Lower leg skin (tissue), 4 donors: Measurements from ENCODE around the gene SERAC1. TPM values are rescaled to one million over a fixed set of nuclear protein-coding genes. Genes with fewer than 3 reads are reported as not detected.

ENCODE experiments used
- DNase-seq, 2 donors: peaks; one replicate each; pipeline ENCODE4 v3.0.0-alpha.2; 2019; ENCODE audit warnings: low spot score in 2 of 2
- H3K4me3 ChIP-seq: fragments of 200-600 bp; sonication (generic); 2 replicates; pipeline ENCODE4 v1.5.1; 2017; ENCODE audit warnings: mild to moderate bottlenecking, low read depth; ENCODE audit not compliant: poor library complexity, severe bottlenecking
- CTCF ChIP-seq, 3 donors: fragments of 450-650 bp; IDR thresholded peaks; one replicate each; pipeline ENCODE4 v1.5.1; 2016; ENCODE audit warnings: antibody characterized with exemption in 3 of 3, mild to moderate bottlenecking in 3 of 3, moderate library complexity in 2 of 3
- POLR2A ChIP-seq, 2 donors: fragments of 450-650 bp; IDR thresholded peaks; one replicate each; pipeline ENCODE4 v1.6.1; 2016 to 2017; ENCODE audit warnings: antibody characterized with exemption in 2 of 2, mild to moderate bottlenecking in 1 of 2, moderate library complexity in 1 of 2
- WGBS, 2 donors: methylation state at CpG; one replicate each; pipeline ENCODE4 v1.1.5; 2018; 5-methylcytosine and 5-hydroxymethylcytosine counted together
- intact Hi-C: fragments of 100-400 bp; cut with DNase I; formaldehyde crosslinking; loops from one replicate; pipeline ENCODE4 v1.15.0; 2023; ENCODE audit warnings: low total_unique reads
- total RNA-seq, 4 donors: library from RNA; depleted of rRNA; stranded (reverse); fragments of >200 nt; gene quantifications; one replicate each; pipeline ENCODE4 v1.1.0, GENCODE V29; 2016

Gene SERAC1
- total RNA-seq, 4 donors from 2014 or later = 9.2 to 13.9 (median 11.0) TPM

GRCh38 chr6:158083455-158084325, 84.4 kb downstream of the SERAC1 start:
- 90% methylated on average over 22 of the region's 23 CpGs for WGBS, 2 donors
- TF ChIP-seq CTCF (IDR thresholded peaks at IDR 0.05) (no peak), POLR2A (IDR thresholded peaks at IDR 0.05) (no peak)
- no peak overlapping the region for H3K4me3 ChIP-seq
- intact Hi-C loops = no loop called here
- no peak for DNase-seq

GRCh38 chr6:158081657-158081935, 86.5 kb downstream of the SERAC1 start:
- TF ChIP-seq POLR2A (IDR thresholded peaks at IDR 0.05) (no peak), CTCF (IDR thresholded peaks at IDR 0.05) (no peak)
- DNase-seq = no peak
- intact Hi-C loops = no loop called here
- no peak overlapping the region for H3K4me3 ChIP-seq
- 89 to 98% methylated on average over 6 of the region's 6 CpGs for WGBS, 2 donors

- WGBS, 2 donors = 87 to 90% methylated on average over 18 of the region's 18 CpGs
- intact Hi-C loops = no loop called here
- no peak overlapping the region for H3K4me3 ChIP-seq
- DNase-seq = peak in 1 of 2 donors; percentile 64
- TF ChIP-seq CTCF (IDR thresholded peaks at IDR 0.05) = no peak
Observed at GRCh38 chr6:158080849-158081656, 87.0 kb downstream of the SERAC1 start.

GRCh38 chr6:158078320-158078719, 89.7 kb downstream of the SERAC1 start:
- intact Hi-C loops = no loop called here
- no peak overlapping the region for H3K4me3 ChIP-seq
- 78 to 82% methylated on average over 7 of the region's 7 CpGs for WGBS, 2 donors
- DNase-seq = no peak
- TF ChIP-seq POLR2A (IDR thresholded peaks at IDR 0.05) (no peak), CTCF (IDR thresholded peaks at IDR 0.05) (no peak)

GRCh38 chr6:158077676-158078075, 90.4 kb downstream of the SERAC1 start:
- DNase-seq = no peak
- TF ChIP-seq POLR2A (IDR thresholded peaks at IDR 0.05) = no peak
- intact Hi-C loops = no loop called here
- H3K4me3 ChIP-seq = no peak overlapping the region
- 93% methylated on average over 10 of the region's 10 CpGs for WGBS, 2 donors

GRCh38 chr6:158076548-158076947, 91.5 kb downstream of the SERAC1 start:
- DNase-seq = no peak

More at GRCh38 chr6:158076548-158076947, 91.5 kb downstream of the SERAC1 start:
- 92 to 93% methylated on average over 18 of the region's 18 CpGs for WGBS, 2 donors
- TF ChIP-seq CTCF (IDR thresholded peaks at IDR 0.05) = no peak
- no peak for TF ChIP-seq POLR2A (IDR thresholded peaks at IDR 0.05)
- intact Hi-C loops = no loop called here
- no peak overlapping the region for H3K4me3 ChIP-seq
